Caco-2 (cell line): Measurements from ENCODE around the gene NPTXR. TPM values are rescaled to one million over a fixed set of nuclear protein-coding genes. Genes with fewer than 3 reads are reported as not detected.

Experiments used
- BruUV-seq: library from RNA; stranded (reverse); fragments of 400-500 nt; replicated peaks from 2 replicates; lab custom pipeline; 2021; lab: Mats Ljungman, UMichigan
- CTCF ChIA-PET: fragments of 300-600 bp; sonication (Branson Sonifier 250); formaldehyde crosslinking; loops from one replicate; lab custom pipeline; 2022; ENCODE audit warnings: antibody characterized with exemption; lab: Charles Lee
- POLR2A ChIA-PET: fragments of 300-600 bp; sonication (Branson Sonifier 250); formaldehyde crosslinking; loops from one replicate; lab custom pipeline; 2022; ENCODE audit warnings: antibody characterized with exemption; lab: Charles Lee
- DNase-seq, 2 experiments: peaks; one replicate each; pipeline versions ENCODE4 v3.0.0 to v3.0.0-alpha.2; 2020 to 2022
- H3K27me3 ChIP-seq: replicated peaks from 2 replicates; pipeline ENCODE4 v1.6.0; 2011; ENCODE audit warnings: low read length; ENCODE audit not compliant: control insufficient read depth, insufficient read depth
- H3K36me3 ChIP-seq: 2 replicates; pipeline ENCODE4 v1.5.1; 2011; ENCODE audit warnings: low read length; ENCODE audit not compliant: control insufficient read depth, insufficient read depth
- H3K4me1 ChIP-seq: fragments of 250-450 bp; sonication (Bioruptor Pico); 2 replicates; pipeline ENCODE4 v1.5.1; 2020; ENCODE audit warnings: mild to moderate bottlenecking
- H3K4me3 ChIP-seq: 2 replicates; pipeline ENCODE4 v1.5.1; 2011; ENCODE audit warnings: low read depth, mild to moderate bottlenecking, control low read depth, low read length
- H3K9me3 ChIP-seq: fragments of 250-450 bp; sonication (Bioruptor Pico); 2 replicates; pipeline ENCODE4 v1.5.1; 2020; ENCODE audit warnings: mild to moderate bottlenecking, moderate library complexity
- H3K27ac Mint-ChIP-seq: one replicate; pipeline ENCODE4 v1.8.0; 2022; ENCODE audit warnings: mixed read lengths; ENCODE audit not compliant: unreplicated experiment
- H3K27me3 Mint-ChIP-seq: one replicate; pipeline ENCODE4 v1.8.0; 2022; ENCODE audit warnings: mixed read lengths; ENCODE audit not compliant: insufficient read depth, unreplicated experiment
- H3K36me3 Mint-ChIP-seq: one replicate; pipeline ENCODE4 v1.8.0; 2022; ENCODE audit warnings: mild to moderate bottlenecking, mixed read lengths; ENCODE audit not compliant: insufficient read depth, unreplicated experiment
- H3K4me1 Mint-ChIP-seq: one replicate; pipeline ENCODE4 v1.8.0; 2022; ENCODE audit warnings: low read depth, mixed read lengths; ENCODE audit not compliant: unreplicated experiment
- H3K4me3 Mint-ChIP-seq: one replicate; pipeline ENCODE4 v1.8.0; 2022; ENCODE audit warnings: mild to moderate bottlenecking, moderate library complexity, mixed read lengths; ENCODE audit not compliant: unreplicated experiment
- H3K9me3 Mint-ChIP-seq: one replicate; pipeline ENCODE4 v1.8.0; 2022; ENCODE audit warnings: mixed read lengths; ENCODE audit not compliant: unreplicated experiment
- intact Hi-C: fragments of 100-400 bp; cut with micrococcal nuclease; formaldehyde crosslinking; loops from one replicate; pipeline ENCODE4 v1.10.0; 2022; ENCODE audit not compliant: unreplicated experiment
- total RNA-seq: library from RNA; stranded (reverse); gene quantifications from 2 replicates; pipeline ENCODE4 v1.2.3, GENCODE V29; 2022
- TF ChIP-seq, protein P1 (sequence below), 2 experiments: fragments of 200-600 bp in 1 of 2; IDR thresholded peaks; 1 replicate in 1 of 2; 2 replicates in 1 of 2; pipeline versions ENCODE4 v1.5.1 to v1.8.0; 2011 to 2022; ENCODE audit warnings: antibody characterized with exemption in 1 of 2, control low read depth in 1 of 2, inconsistent platforms in 1 of 2, low read depth in 1 of 2, low read length in 1 of 2, mild to moderate bottlenecking in 1 of 2, moderate library complexity in 1 of 2; ENCODE audit not compliant: insufficient read depth in 1 of 2, severe bottlenecking in 1 of 2, unreplicated experiment in 1 of 2

NPTXR gene
- total RNA-seq, 1 experiment from 2014 or later, result 16.4 TPM

GRCh38 chr22:38849811-38850210 is 6.0 kb upstream of the NPTXR start:
- CTCF ChIA-PET, result no interaction called here
- intact Hi-C loops, result no loop called here

GRCh38 chr22:38846412-38846811 is 2.6 kb upstream of the NPTXR start:
- ChIA-PET POLR2A (interaction anchor here (0.7 kb wide), 1 partner anchor 756 kb away, joined by 5 read pairs; no protein-coding TSS in a partner anchor), CTCF (no interaction called here)
- Histone ChIP-seq H3K4me1 (peaks cover 13% of the 10 kb centered on the region), H3K4me3 (no peak overlapping the region), H3K27me3 (no peaks in the 10 kb centered on the region), H3K36me3 (no peaks in the 10 kb centered on the region), H3K9me3 (no peaks in the 10 kb centered on the region)
- H3K27me3 Mint-ChIP-seq, result no peaks in the 10 kb centered on the region
- no peak overlapping the region for H3K4me3 Mint-ChIP-seq
- TF ChIP-seq, protein P1, sequence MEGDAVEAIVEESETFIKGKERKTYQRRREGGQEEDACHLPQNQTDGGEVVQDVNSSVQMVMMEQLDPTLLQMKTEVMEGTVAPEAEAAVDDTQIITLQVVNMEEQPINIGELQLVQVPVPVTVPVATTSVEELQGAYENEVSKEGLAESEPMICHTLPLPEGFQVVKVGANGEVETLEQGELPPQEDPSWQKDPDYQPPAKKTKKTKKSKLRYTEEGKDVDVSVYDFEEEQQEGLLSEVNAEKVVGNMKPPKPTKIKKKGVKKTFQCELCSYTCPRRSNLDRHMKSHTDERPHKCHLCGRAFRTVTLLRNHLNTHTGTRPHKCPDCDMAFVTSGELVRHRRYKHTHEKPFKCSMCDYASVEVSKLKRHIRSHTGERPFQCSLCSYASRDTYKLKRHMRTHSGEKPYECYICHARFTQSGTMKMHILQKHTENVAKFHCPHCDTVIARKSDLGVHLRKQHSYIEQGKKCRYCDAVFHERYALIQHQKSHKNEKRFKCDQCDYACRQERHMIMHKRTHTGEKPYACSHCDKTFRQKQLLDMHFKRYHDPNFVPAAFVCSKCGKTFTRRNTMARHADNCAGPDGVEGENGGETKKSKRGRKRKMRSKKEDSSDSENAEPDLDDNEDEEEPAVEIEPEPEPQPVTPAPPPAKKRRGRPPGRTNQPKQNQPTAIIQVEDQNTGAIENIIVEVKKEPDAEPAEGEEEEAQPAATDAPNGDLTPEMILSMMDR (IDR thresholded peaks at IDR 0.05; ENCODE audit: insufficient read depth in 1 of 2, low read depth in 1 of 2, low read length in 1 of 2, severe bottlenecking in 1 of 2, unreplicated experiment in 1 of 2), result no peak
- intact Hi-C loops, result no loop called here
- no peaks in the 10 kb centered on the region for H3K9me3 Mint-ChIP-seq
- H3K36me3 Mint-ChIP-seq, result no peaks in the 10 kb centered on the region
- BruUV-seq, result no TSS peak
- DNase-seq, result no peak
- H3K4me1 Mint-ChIP-seq, result no peaks in the 10 kb centered on the region
- H3K27ac Mint-ChIP-seq, result no peak overlapping the region

More at GRCh38 chr22:38849811-38850210, 6.0 kb upstream of the NPTXR start:
- Mint-ChIP-seq H3K27me3 (no peaks in the 10 kb centered on the region), H3K36me3 (no peaks in the 10 kb centered on the region), H3K27ac (no peak overlapping the region), H3K9me3 (no peaks in the 10 kb centered on the region), H3K4me1 (no peaks in the 10 kb centered on the region), H3K4me3 (no peak overlapping the region)
- DNase-seq, result no peak
- H3K27me3 ChIP-seq, result no peaks in the 10 kb centered on the region
- POLR2A ChIA-PET, result no interaction called here
- no peaks in the 10 kb centered on the region for H3K36me3 ChIP-seq
- no TSS peak for BruUV-seq
- no peak overlapping the region for H3K4me3 ChIP-seq
- TF ChIP-seq, protein P1 (IDR thresholded peaks at IDR 0.05; ENCODE audit: insufficient read depth in 1 of 2, low read depth in 1 of 2, low read length in 1 of 2, severe bottlenecking in 1 of 2, unreplicated experiment in 1 of 2), result no peak
- H3K9me3 ChIP-seq, result no peaks in the 10 kb centered on the region
- H3K4me1 ChIP-seq, result peaks cover 7% of the 10 kb centered on the region

- peak overlapping the region; percentile 81 for H3K4me3 Mint-ChIP-seq
- no TSS peak for BruUV-seq
- Histone ChIP-seq H3K4me1 (peaks cover 13% of the 10 kb centered on the region), H3K27me3 (no peaks in the 10 kb centered on the region), H3K4me3 (no peak overlapping the region), H3K9me3 (no peaks in the 10 kb centered on the region), H3K36me3 (peaks cover 1% of the 10 kb centered on the region; the same call in 1 of the 2 replicates)
- intact Hi-C loops, result no loop called here
- CTCF ChIA-PET, result no interaction called here
- TF ChIP-seq, protein P1 (IDR thresholded peaks at IDR 0.05; ENCODE audit: insufficient read depth in 1 of 2, low read depth in 1 of 2, low read length in 1 of 2, severe bottlenecking in 1 of 2, unreplicated experiment in 1 of 2), result no peak
- POLR2A ChIA-PET, result no interaction called here
- H3K27me3 Mint-ChIP-seq, result peaks cover 2% of the 10 kb centered on the region
- H3K27ac Mint-ChIP-seq, result no peak overlapping the region
- no peak for DNase-seq
- H3K36me3 Mint-ChIP-seq, result no peaks in the 10 kb centered on the region
- H3K4me1 Mint-ChIP-seq, result no peaks in the 10 kb centered on the region
- H3K9me3 Mint-ChIP-seq, result no peaks in the 10 kb centered on the region
Measured at GRCh38 chr22:38845004-38845740, 1.3 kb upstream of the NPTXR start.
